HuH-7 (cell line): ENCODE measurements around the gene ZNF329.

ENCODE experiments used
- DNase-seq: peaks from one replicate; pipeline ENCODE4 v3.0.0; 2011; ENCODE audit warnings: low spot score

The ZNF329 gene

DNA sequence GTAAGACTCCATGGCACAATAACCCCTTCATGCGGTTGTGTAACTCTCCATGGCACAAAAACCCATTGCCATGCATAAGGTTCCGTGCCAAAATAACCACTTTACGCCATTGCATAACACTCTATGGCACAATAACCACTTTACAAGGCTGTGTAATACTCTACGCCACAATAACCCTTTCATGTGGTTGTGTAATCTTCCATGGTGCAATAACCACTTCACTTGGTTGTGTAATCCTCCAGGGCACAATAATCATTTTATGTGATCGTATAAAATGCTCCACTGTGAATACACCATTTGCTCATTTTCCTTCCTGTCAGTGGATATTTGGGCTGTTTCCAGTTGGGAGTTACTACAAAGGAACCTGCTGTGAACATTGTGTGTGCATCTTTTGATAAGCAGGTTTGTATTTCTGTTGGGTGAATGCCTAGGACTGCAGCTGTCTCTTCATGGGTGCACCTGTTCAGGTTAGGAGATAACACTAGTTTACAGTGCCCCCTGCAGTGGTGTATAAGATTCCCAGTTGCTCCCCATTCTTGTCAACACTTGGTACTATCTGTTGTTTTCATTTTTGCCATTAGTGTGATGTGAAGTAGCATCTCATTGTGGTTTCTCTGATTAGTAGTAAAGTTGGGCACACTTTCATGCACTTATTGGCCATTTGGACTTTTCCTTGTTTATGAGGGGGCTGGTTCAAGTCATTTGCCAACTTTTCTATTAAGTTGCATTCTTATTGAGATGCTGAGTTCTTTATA lies 31.4 kb downstream of the ZNF329 start:
- no peak for DNase-seq

DNA sequence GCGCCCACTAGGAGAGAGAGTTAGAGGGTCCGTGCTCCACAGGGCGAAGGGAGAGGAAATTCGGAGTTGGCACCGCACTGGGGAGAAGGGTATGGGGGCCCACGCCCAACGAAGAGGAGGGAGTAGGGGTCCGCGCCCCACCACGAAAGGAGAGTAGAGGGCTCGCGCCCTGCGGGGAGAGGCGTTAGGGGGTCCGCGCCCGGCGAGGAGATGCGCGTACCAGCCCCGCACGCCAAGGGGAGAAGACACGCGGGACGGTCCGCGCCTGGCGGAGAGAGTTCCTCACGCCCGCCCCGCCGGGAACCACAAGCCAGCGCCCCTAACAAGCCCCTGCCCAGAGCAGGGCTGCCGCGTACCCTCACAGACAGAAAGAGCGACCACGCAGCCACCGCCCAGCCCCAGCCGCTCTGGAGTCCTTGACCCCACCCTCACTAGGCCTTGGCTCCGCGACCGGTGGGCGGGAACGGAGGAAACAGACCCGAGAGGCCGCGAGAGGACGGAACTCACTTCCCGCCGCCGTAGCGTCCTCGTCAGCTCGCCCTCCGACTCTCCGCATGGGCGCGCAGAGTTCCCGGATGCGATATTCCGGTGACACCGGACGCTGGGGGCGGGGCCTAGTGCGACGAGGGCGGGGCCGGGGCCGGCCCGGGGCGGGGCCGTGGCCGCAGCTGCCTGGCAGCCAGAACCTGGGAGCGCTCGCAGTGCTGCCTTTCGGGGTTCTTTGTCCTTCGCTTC lies 32.6 kb downstream of the ZNF329 start:
- no peak for DNase-seq

DNA sequence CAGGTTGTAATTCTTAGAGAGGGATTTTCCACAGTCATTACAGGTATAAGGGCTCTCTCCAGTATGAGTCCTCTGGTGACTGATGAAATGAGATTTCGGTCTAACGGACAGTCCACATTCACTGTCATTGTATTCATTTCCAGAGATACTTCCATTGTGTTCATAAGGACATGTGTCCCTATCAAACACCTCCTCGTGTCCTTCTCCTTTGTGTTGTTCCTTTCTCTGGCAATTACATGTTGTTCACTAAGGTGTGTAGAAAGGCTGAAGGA lies 42.1 kb downstream of the ZNF329 start:
- DNase-seq, result no peak

DNA sequence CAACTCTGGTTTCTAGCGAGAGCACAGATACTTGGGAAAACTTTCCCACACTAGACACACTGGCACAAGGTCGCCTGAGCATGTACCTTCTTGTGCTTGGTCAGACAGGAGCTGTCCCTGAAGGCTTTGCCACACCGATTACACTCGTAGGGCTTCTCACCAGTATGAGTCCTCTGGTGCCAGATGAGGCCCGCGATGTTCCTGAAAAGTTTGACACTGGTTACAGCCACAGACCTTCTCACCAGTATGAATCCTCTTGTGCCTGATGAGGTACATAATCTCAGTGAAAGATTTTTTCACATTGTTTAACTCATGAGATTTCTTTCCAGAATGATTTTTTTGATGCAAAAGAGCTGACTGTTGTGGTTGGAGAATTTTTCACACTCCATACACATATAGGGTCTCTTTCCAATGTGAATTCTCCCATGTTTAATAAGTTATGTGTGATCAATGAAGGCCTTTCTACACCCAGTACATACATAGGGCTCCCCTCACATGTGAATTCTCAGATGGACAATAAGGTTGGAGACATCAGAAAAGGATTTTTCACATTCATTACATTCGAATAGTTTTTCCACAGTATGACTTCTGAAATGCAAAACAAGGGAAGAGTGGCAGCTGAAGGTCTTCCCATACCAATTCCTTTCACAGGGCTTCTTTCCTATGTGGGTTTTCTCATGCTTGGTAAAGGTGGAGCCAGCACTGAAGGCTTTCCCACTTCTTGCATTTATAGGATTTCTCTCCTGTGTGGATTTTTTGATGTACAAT lies 42.6 kb downstream of the ZNF329 start:
- no peak for DNase-seq

DNA sequence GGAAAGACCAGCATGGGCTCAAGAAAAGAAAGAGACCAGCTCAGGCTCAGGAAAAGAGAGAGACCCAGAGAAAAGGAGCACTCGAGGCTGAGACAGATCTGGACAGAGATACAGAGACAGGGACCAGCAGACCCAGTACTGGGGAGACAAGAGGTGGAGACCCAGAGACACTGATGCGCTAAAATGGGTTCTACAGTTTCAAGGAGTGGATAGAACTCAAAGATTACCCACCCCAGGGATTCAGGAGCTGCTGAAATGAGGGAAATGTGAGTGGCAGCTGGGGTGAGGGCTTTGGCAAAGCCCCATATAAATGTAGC lies 51.9 kb downstream of the ZNF329 start:
- DNase-seq, result no peak

DNA sequence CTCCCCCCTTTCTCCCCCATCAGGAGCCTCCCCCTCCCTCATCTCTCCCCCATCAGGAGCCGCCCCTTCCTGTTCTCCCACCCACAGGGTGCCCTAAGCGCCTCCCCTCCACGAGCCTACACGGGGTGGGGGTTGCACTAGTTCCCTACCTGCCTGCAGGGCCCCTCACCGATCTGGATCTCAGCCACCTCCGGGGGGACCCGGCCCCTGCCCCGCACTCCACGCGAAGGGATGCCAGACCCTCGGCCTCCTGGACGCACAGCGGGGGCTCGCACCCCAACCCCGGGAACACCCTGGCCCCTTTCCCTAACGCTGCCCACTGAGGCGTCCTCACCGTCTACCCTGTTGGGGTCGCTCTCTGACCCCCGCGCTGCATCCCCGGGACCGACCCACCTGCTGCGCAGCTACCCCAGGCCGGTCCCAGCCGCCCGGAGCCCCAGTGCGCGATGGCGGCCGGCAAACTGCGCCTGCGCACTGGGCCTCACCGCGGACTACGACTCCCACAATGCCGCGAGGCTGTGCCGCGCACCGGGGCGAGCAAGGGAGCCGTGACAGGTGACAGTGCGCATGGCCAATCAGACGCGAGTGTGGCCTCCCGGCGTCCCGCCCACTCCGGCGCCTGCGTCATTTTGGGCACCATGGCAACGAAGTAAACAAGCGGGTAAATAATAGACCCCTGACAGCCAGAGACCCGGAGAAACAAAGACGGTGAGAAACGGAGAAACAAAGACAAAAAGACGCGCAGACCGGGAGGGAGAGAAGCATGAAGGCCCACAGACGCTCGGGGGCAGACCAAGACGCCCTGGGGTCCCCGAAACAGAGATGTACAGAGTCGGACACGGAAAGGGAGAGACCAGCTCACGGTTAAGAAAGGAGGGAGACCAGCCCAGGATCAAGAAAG lies 52.6 kb downstream of the ZNF329 start, which contains the start of gene ZSCAN18:
ZSCAN18 (minus strand) TSS at position 451 of the 901 bp plus-strand sequence. CDS start 7,964 bp downstream, outside the sequence.
- peak; percentile 85 for DNase-seq

DNA sequence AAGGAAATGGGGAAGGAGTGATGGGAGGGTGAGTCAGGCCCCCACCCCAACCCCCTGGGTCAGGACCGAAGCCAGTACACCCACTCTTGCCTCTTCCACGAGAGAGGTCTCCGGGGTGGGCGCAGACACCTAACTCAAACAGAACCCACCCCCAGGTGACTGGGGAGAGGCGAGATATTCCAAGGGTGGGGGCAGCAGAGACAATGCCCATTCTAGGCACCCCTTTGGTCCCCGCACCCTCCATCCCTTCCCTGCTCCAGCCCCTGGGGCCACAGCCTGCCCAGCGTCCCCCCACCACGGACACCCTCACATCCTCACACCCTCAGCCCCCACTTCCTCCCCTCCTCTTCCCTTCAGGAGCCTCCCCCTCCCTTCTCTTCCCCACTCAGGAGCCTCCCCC lies 53.2 kb downstream of the ZNF329 start:
- no peak for DNase-seq

DNA sequence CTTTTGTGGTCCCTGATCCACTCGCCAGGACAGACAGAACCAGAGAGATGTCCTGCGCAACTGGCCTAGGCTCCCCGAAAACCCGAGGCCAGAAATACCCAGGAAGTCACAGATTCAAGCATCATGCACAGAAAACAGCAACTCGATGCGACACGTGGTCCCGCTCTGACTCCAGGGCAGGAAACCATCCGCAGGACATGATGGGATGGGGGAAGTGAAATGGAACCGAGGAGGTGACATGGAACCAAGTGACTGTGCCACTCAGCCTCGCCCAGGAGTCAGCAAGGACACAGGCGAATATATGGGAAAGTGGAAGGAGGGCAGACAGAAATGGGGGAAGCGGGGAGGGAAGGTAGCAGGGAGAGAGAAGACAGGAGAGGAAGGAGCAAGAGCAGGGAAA lies 53.7 kb downstream of the ZNF329 start:
- no peak for DNase-seq

DNA sequence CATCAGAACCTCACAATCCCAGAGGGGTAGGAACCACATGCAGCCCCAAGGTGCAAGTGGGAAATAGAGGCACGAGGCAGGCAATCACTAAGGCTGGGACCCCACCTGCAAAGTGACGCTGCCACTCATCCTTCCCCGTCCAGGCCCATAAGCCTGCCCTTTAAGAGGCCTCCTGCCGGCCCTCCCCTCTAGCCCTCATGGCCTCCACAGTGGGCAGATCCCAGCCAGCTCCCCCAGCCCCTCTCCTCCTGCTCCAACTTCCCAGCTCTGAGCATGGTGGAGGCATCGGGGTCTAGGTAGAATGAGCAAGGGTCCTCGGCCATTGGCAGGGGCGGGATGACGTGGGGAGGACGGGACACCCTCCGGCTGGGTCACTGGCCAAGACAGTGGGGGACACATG lies 55.3 kb downstream of the ZNF329 start:
- DNase-seq, result no peak

DNA sequence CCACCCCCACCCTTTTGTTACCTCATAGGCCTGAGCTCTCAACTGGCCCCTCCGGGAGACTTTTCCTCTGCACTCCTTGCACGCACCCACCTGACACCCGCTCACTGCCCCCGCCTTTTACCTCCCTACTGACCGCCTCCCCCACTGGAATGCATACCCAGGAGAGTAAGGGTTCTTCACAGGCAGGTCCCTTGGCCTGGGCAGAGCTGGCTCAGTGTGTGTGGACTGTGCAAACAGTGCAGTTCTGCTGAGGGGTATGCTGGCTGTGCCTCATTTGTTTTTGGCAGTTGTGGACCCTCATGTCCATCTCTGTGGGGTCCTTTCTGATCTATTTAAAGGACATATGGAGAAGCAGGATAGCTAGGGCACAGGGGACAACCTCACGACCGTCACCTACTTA lies 57.5 kb downstream of the ZNF329 start:
- no peak for DNase-seq

DNA sequence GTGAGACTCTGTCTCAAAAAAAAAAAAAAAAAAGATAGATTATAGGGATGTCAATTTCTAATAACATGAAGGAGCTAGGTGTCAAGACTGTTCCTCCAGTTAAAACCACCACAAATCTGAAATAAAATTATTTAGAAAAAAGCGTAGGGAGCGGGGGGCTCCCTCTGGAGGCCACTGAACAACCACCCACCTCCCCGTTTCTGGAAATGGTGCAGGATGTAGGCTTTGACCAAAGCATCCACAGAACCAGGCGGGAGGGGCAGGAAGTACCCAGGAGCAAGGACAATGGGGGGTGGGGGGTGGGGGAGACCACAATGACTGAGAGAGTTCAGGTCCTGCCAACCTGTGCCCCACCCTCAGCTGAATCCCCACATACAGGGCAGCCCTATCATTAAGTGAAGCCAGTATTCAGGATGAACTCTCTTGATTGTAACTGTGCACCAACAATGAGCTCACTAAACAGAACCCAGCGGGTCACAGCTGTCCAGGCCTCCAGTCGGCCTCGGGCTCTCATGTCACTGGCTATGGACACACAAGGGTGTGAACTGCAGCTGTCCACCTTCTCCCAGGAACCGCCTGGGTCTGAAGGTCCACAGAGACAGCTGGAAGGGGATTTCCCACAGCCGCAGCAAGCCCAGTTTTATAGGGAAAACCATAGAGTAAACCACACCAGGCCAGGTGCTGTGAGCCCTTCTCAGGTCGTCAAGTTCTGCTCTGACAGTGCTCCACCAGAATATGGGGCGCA lies 59.2 kb downstream of the ZNF329 start:
- DNase-seq, result no peak

DNA sequence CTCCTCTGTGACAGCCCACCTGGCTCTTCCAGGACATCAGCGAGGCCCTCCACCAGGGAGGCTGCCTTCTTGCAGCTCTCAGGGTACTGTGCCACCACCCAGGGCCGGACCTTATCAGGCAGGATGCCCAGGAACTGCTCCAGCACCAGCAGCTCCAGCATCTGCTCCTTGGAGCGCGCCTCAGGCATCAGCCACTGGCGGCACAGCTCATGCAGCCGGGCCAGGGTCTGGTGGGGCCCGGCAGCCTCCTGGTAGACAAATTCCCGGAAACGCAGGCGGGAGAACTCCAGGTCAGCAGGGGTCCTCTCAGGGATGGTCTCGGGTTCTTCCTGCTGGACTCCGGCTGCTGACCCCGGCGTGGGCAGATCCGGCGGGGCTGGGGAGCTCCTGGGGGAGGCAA lies 60.7 kb downstream of the ZNF329 start:
- no peak for DNase-seq

DNA sequence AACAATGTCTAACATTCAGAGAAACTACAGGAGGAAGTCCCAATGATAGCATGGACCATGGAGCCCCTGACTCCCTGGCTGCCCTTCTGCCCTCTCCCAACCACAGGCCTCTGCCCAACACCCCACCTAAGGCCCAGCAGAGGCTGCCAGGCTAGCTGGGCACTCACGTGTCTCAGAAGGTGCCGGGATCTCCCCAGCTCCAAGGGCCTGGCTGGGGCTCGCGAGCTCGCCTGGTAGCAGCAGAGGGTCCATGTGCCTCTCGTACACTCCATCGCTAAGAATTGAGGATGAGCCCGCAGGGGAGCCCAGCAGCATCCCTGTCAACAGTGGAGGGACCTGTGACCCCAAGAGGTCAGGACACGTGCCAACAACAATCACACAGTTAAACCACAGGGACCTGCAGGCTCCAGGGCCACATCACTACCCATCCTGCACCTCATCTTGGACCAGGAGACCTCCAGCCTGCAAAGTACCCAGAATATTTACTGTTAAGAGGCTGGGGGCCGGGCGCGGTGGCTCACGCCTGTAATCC lies 62.0 kb downstream of the ZNF329 start:
- DNase-seq, result no peak

DNA sequence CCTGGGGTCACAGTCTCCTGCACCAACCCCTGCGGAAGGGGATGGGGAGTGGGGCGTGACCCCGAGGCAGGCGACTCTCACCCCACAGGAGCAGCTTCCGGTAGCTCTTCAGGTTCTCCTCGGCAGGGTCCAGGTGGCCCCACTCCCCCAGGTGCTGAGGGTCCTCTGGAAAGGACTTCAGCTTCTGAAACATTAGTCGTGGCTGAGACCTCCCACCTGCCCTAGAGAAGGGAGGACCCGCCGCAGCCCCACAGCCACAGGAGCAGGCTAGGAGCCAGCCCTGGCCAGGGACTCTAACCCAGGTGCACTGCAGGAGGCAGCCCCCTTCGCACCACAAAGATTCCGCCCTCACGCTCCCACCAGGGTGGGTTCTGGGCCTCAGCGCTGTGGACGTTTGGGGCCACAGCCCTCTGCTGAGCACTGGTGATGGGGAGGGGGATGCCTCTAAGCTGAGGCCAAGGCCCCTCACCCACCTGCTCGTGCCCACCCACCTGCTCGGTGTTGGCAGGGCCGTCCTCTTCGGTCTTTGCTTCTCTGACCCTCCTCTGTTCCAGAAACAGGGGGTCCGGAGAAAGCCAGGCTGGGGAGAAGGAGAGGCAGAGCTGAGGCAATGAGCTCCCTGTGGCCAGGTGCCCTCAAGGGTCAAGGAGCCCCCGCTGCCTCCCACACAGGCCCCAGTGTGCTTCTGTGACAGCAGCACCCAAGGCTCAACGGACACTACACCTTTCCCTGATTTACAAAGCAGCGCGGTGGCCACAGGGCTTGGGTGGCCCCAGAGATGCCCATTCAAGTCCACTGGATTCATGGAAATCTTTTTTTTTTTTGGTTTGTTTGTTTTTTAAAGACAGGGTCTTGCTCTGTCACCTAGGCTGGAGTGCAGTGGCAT lies 63.5 kb downstream of the ZNF329 start:
- no peak for DNase-seq

DNA sequence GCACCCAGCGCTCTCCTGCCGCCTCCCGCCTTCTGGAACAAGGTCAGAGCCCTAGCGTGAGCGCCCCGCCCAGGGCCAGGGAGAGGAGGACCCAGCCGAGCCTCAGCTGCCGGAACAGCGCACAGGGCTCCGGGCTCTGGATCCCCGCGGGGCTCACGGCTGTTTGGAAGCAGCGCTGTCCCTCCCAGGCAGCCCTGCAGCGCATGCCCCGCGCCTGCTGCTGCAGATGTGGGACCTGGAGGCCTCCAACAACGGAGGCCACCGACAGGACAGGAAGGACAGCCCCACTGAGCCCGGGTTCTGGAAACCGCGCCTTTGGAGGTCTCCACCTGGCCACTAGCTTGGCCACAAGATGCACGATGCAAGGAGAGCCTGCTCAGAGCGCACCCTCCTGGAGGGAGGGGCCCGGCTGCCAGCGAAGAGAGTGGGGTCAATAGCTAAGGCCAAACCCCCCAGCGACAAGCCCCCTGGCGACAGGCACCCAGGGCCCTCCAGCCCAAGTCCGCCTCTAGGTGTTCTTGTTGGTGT lies 65.2 kb downstream of the ZNF329 start:
- DNase-seq, result no peak

DNA sequence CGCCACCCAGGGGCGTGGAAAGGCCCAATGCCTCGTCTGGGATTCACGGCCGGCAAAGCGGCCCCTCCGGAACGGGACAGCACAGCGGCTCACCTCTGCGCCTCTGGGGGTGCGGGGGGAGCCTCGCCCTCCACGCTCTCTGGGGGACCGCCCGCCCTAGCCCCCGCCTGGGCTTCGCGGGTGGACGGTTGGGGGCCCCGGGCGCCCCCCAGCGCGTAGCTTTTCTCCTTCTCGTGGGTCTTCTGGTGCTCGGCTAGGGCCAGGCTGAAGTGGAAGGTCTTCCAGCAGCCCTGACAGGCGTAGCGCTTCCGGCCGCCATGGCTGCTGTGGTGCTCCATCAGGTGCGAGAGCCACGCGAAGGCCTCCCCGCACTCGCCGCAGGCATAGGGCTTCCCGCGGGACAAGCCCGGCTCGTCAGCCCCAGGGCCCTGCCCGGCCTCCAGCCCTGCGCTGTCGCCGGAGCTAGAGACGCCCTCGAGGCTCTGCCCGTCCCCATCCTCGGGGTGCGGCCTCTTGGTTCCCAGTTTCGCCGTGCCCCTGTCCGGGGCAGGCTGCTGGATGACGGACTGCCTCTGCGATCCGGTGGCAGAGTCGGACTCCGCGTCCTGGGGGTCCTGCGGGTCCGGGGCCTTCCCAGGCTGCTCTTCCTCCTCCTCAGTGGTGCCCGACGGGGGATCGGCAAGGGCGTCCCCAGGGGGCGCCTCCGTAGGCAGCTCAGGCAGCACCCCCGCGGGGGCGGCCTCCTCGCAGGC lies 65.8 kb downstream of the ZNF329 start:
- DNase-seq, result no peak

DNA sequence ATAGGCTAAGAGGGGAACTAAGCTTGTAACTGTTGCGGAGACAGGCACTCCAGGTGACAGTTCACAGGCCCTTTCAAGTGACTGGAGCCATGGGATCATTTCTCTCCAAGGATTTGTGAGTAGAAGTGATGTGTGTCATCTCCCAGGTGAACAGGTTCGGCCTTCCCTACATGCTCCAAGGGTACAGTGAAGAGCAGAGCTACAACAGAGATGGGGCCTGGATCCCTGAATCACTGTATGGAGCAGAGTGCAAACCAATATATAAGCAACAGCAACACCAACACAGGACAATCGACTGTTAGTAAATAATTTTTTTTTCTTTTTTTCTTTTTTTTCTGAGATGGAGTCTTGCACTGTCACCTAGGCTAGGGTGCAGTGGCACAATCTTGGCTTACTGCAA lies 67.6 kb downstream of the ZNF329 start:
- no peak for DNase-seq

DNA sequence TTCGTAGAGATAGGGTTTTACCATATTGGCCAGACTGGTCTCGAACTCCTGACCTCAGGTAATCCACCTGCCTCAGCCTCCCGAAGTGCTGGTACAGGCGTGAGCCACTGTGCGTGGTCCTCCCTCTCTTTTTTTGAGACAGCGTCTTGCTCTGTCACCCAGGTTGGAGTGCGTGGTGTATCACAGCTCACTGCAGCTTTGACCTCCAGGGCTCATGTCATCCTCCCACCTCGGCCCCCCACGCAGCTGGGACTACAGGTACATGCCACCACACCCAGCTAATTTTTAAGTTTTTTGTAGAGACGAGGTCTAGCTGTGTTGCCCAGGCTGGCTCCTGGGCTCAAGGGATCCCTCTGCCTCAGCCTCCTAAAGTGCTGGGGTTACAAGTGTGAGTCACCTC lies 70.8 kb downstream of the ZNF329 start:
- no peak for DNase-seq
